BJ (cell line): ENCODE data around the gene PHF2. TPM values are rescaled to one million over a fixed set of nuclear protein-coding genes. Genes with fewer than 3 reads are reported as not detected.

Experiments used
- CTCF ChIA-PET: fragments of 350-600 bp; formaldehyde crosslinking; extraction: SDS; loops from one replicate; lab custom pipeline; 2021; ENCODE audit warnings: antibody characterized with exemption, inconsistent platforms; lab: Yijun Ruan, JAX
- POLR2A ChIA-PET: fragments of 300-600 bp; sonication (Branson Sonifier 250); formaldehyde crosslinking; extraction: SDS; loops from one replicate; lab custom pipeline; 2021; ENCODE audit warnings: antibody characterized with exemption; lab: Charles Lee
- DNase-seq: peaks from one replicate; pipeline ENCODE4 v3.0.0-alpha.2; 2011; ENCODE audit warnings: low read depth
- H3K27me3 ChIP-seq: 2 replicates; pipeline ENCODE4 v1.6.0; 2011; ENCODE audit warnings: low read length; ENCODE audit not compliant: control insufficient read depth, insufficient read depth
- H3K36me3 ChIP-seq: 2 replicates; pipeline ENCODE4 v1.5.1; 2011; ENCODE audit warnings: low read length; ENCODE audit not compliant: control insufficient read depth, insufficient read depth
- H3K4me3 ChIP-seq: 2 replicates; pipeline ENCODE4 v1.5.1; 2011; ENCODE audit warnings: low read depth, mild to moderate bottlenecking, control low read depth, low read length
- CTCF ChIP-seq: IDR thresholded peaks from 2 replicates; pipeline ENCODE4 v1.5.1; 2011; ENCODE audit warnings: low read depth, mild to moderate bottlenecking, control low read depth, inconsistent platforms, low read length, moderate library complexity; ENCODE audit not compliant: insufficient read depth
- polyA plus RNA-seq: library from polyadenylated mRNA; depleted of rRNA; stranded (reverse); fragments of >200 nt; gene quantifications from 2 replicates; pipeline ENCODE4 v1.2.3, GENCODE V29; 2011

The PHF2 gene
- polyA plus RNA-seq, 1 experiment: 9.4 TPM

GRCh38 chr9:93567271-93567959 is 9.0 kb upstream of the PHF2 start:
- POLR2A ChIA-PET: no interaction called here
- Histone ChIP-seq H3K36me3 (peaks cover 10% of the 10 kb centered on the region), H3K4me3 (peak overlapping the region; percentile 54), H3K27me3 (no peaks in the 10 kb centered on the region)
- TF ChIP-seq CTCF: no peak
- CTCF ChIA-PET: interaction anchor here (1.1 to 2.0 kb wide), 5 partner anchors 8 to 114 kb away, joined by 7 to 14 read pairs (median 9); partner anchors contain the start of genes FAM120AOS and PHF2
- no peak for DNase-seq

GRCh38 chr9:93568169-93568568 is 8.2 kb upstream of the PHF2 start:
- no peak for TF ChIP-seq CTCF
- DNase-seq: no peak
- H3K4me3 ChIP-seq: no peak overlapping the region
- ChIA-PET CTCF (interaction anchor here (0.7 kb wide), 1 partner anchor 541 kb away, joined by 3 read pairs; no protein-coding TSS in a partner anchor), POLR2A (no interaction called here)
- peaks cover 7% of the 10 kb centered on the region for H3K36me3 ChIP-seq
- no peaks in the 10 kb centered on the region for H3K27me3 ChIP-seq

- no peaks in the 10 kb centered on the region for H3K27me3 ChIP-seq
- POLR2A ChIA-PET: no interaction called here
Observed at GRCh38 chr9:93569621-93570174, 6.7 kb upstream of the PHF2 start.

GRCh38 chr9:93572221-93572620 is 4.2 kb upstream of the PHF2 start:
- Histone ChIP-seq H3K4me3 (no peak overlapping the region), H3K36me3 (no peaks in the 10 kb centered on the region; the same call in 1 of the 2 replicates), H3K27me3 (no peaks in the 10 kb centered on the region)
- ChIA-PET POLR2A (no interaction called here), CTCF (no interaction called here)
- no peak for TF ChIP-seq CTCF
- DNase-seq: no peak

More at GRCh38 chr9:93569621-93570174, 6.7 kb upstream of the PHF2 start:
- no peak for TF ChIP-seq CTCF
- Histone ChIP-seq H3K36me3 (no peaks in the 10 kb centered on the region; the same call in 1 of the 2 replicates), H3K4me3 (no peak overlapping the region)
- DNase-seq: no peak
- CTCF ChIA-PET: no interaction called here

GRCh38 chr9:93572636-93573515 is 3.5 kb upstream of the PHF2 start:
- Histone ChIP-seq H3K36me3 (no peaks in the 10 kb centered on the region; the same call in 1 of the 2 replicates), H3K4me3 (no peak overlapping the region), H3K27me3 (no peaks in the 10 kb centered on the region)
- DNase-seq: no peak
- no peak for TF ChIP-seq CTCF
- CTCF ChIA-PET: no interaction called here
- POLR2A ChIA-PET: no interaction called here
